HG02759 (cell line): ENCODE measurements around the gene C2CD4B.

Experiments used
- ATAC-seq: cut with Tn5 transposase; IDR thresholded peaks from one replicate; pipeline ENCODE4 v1.9.1; 2021; ENCODE audit warnings: mild to moderate bottlenecking, moderate library complexity; ENCODE audit not compliant: unreplicated experiment

C2CD4B gene

DNA sequence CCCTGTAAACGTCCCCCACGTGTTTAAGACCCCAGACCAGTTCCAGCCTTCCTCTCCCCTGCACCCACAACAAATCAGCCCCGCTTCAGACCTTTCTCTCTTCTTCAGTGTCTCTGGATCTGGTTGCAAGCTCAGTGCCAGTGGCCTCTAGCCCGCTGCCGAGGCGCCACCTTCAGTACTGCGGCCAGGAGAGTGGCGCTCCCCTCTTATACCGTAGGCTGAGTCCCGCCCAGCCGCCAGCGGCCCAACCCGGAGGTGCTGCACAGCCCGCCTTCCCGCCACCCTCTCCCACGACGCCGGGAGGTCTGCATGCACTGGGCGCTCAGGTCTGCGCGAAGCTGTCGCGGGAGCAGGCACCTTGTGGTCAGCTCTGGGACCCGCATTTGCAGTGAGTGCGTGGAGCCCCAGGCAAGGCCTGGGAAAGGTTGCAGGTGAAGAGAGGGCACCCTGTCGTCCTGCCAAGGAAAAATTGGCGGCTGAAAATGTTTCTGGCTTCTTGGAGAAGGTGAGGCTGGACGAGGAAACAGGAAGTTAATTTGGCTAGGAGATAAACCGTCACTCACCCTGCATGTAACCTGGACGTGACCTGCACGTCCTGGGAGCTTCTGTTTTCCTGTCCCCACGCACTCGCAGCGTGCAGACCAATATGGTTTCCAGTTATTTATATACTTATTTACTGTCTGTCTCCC, at the start of gene C2CD4B:
TSS of gene C2CD4B (minus strand) at position 182 of the 689 bp plus-strand sequence. CDS start 301 bp downstream, outside the sequence.
- no peak for ATAC-seq

GRCh38 chr15:62212741-62213140, 47.7 kb upstream of the C2CD4B start:
- no peak for ATAC-seq

- ATAC-seq = no peak
Observed at GRCh38 chr15:62211348-62211747, 46.3 kb upstream of the C2CD4B start.

DNA sequence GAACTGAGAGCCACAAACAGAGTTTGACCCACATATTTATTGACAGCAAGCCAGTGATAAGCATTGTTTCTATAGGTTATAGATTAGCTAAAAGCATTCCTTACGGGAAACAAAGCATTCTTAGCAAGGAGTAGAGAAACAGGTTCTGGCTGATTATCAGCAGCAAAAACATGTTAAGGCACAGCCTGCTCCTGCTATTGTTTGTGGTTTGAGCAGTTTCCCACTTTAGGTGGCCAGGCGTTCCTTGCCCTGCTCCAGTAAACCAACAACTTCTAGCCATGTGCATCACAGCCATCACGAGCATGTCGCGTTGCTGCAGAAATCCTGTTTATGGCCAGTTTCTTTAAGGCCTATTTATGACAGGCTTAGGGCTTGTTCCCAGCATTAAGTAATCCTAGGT, 44.7 kb upstream of the C2CD4B start:
- ATAC-seq = no peak

DNA sequence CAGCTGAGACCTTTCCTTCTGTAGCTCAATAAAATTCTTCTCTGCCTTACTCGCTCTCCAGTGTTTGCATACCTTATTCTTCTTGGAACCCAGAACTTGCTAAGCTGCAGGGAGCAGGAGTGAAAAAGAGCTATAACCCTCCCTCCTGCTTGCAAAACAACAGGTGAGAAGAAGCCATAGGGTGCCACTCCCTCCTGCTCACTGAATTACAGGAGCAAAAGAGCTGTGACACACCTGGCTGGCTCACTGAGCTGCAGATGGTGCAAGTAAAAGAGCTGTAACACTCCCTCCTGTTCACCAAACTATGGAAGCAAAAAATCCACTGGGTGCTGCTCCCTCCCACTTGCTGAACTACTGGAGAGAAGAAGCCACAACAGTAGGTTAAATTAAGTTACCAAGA, 44.2 kb upstream of the C2CD4B start:
- no peak for ATAC-seq

- no peak for ATAC-seq
Observed at GRCh38 chr15:62208884-62209283, 43.8 kb upstream of the C2CD4B start.

GRCh38 chr15:62208367-62208766, 43.3 kb upstream of the C2CD4B start:
- ATAC-seq = no peak

GRCh38 chr15:62190675-62191074, 25.6 kb upstream of the C2CD4B start:
- ATAC-seq = no peak

DNA sequence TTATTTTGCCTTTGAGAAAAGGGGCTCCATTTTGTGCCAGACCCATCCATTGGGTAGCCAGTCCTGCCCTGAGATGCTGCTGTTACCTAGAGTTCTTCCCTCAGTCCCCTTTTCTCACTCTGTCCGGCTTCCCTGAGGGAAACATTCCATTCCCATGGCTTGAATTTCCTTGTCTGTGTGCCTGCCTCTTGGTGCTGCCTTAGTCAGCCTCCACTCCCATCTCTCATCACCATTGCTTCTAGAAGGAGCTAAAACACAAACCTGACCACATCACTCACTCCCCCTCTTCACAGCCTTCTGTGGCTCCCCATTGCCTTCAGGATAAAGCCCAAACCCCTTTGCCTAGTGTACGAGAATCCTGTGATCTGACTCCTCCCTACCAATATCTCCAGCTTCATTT, 25.2 kb upstream of the C2CD4B start:
- ATAC-seq = no peak

GRCh38 chr15:62188744-62189143, 23.7 kb upstream of the C2CD4B start:
- no peak for ATAC-seq

DNA sequence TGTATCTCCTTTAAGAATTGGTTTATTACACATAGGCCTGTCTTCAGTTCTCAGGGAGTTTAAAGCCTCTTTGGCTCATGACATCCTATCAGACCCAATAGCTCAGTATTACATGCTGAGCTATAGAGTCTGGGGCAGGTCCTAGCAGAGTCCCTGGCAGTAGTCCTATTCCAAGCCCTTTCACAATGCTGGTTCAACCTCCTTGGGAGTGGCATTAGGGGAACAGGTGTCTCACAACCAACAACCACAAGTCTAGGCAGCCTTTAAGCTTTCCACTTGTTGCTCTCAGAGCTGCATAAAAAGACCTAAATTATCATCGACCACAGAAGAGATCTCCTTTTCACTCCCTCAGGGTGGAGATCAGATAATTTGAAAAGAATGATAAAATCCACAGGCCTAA, 22.8 kb upstream of the C2CD4B start:
- no peak for ATAC-seq

GRCh38 chr15:62187425-62187824, 22.3 kb upstream of the C2CD4B start:
- ATAC-seq = no peak

GRCh38 chr15:62186578-62186977, 21.5 kb upstream of the C2CD4B start:
- ATAC-seq = no peak

GRCh38 chr15:62183130-62183529, 18.0 kb upstream of the C2CD4B start:
- no peak for ATAC-seq

GRCh38 chr15:62173215-62173614, 8.1 kb upstream of the C2CD4B start:
- ATAC-seq = no peak

DNA sequence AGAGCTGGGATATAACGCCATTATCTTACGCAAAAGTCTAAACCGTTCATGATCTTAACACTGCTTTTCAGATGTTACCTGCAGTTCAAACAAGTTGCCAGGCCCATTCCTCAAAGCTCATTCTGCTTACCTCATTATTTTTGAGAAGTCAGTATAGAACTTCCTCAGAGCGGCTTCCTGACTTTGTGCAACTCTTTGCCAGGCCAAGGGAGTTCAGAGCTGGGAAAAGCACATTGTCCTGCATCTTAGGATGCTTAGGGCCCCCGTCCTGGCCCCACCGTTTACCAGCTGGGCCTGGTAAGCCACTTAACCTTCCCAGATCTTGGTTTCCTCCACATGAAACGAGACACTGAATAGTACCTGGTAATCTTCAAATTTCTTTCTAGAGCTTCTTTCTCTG, 6.8 kb upstream of the C2CD4B start:
- no peak for ATAC-seq

DNA sequence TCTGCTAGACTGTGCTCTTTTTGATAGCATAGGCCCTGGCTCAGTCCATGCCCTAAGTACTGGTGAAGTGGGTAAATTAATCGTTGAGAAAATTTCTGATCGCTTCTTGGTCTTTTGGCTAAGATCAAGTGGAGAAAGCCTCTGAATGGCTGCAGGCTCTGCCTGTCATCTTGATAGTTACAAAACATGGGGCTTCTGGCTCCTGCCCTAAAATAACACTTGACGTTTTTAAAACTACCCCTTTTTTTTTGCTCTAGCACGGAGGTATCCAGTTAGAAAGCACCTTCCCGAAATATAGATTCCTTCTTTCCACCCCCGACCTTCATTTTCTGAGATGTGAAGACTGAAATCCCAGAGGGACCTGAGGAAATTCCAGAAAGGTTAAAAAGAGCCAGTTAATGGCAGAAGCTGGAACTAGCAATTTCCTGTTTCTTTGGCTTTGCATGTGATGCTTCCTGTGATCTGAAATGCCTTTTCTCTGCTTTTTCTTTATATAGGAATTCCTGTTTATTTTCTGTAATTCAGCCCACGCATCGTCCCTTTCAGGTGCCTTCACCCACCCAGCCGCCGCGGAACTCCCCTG, 799 bp upstream of the C2CD4B start:
- ATAC-seq = no peak

DNA sequence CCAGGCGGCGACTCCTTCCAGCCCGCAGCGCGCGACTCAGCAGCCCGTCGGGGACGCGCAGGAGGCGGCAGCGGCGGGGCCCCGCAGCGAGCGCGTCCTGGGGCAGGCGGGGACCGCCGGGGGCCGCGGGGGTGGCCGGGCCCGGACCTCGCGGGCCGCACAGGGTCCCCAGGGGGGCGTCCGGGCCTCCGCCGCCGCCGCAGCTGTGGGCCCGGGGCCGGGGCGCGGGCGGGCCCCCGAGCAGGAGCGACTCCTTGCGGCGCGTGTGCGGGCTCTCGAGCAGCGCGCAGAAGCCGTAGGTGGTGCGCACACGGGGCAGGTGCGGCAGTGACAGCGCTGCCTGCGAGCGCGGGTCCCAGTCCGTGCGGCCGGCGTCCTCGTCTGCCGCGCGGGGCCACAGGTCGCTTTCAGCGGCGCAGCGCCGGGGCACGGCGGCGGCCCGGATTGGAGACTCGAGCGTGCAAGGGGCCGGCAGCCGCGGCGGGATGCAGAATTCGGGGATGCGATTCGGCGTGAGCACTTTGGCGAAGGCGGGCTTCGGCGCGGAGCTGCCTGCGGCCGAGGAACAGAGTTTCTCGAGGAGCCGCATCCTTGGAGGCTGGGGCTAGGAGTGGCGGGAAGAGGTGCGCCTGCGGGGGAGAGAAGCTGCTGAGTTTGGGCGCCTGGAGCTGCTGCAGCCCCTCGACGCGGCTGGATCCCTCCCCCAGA, 535 bp downstream of the C2CD4B start:
- no peak for ATAC-seq

GRCh38 chr15:62164014-62164395, 1.1 kb downstream of the C2CD4B start:
- no peak for ATAC-seq

DNA sequence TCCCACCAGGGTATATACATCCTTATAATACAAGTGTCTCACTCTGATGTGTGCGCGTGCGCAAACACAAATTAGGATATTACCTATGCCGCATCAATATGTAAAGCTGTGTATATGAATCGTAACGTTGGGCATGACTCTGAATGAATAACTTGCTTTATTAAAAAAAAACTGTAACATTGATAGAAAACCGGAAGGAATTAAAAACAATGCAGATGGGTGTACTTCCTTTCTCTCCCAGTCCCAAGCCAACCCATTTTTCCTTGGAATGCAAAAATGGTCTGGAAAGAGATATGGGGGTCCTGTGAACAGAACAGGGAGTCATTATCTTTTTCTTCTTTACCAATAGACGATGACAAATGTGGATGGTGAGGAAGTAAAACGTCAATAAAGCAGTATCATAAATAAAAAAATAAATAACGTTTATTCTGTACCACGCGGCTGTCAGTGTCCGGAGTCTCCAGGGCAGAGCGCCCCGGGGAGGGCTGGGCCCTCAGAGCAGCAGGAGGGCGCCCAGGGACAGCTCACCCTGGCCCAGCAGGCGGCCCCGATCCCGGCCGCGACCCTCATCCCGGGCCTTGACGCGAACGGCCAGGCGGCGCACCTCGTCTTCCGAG, 1.6 kb downstream of the C2CD4B start:
- ATAC-seq = no peak

DNA sequence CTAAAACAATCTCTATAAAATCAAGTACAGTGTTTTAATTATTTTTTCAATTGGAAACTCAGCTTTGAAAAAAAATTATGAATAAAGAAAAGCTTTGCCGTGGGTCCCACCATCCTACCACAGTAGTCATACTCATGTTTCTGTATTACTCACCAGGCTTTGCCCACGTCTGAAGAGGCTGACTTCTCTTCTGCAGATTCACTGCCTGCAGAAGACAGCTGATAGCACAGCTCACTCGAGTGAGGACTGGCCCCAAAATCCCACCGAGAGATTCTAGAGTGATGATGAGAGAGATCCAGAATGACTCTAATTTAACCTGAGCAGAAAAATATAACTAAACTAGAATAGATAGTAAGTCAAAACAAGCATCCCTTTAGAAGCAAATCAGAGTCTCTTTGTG, 11.9 kb downstream of the C2CD4B start:
- no peak for ATAC-seq

DNA sequence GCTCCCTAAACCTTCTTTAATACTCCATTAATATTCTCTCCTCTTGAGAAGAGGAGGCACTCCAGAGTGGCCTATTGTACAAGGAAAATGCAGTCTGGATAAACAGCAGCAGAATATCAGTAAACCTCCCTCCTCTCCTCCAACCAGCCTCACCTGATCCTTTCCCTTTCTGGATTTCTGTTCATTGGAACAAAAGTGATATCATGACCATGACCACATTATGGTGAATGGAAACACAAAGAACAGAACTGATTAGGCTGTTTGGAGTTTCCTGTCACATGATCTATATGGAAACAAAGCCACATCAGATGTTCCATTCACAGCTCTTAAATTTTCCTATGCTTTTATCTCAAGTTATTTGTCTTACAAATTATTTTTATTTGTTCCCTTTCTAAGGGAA, 14.6 kb downstream of the C2CD4B start:
- ATAC-seq = no peak
